Activated CD4-positive, alpha-beta T cell treated with anti-CD3 and anti-CD28 coated beads, Interleukin-2, Interleukin-4, amounts not matched to agents 100 ng/mL and 50 ng/mL, durations not matched to agents 16 hours and 8 hours (primary cell): ENCODE measurements around the gene EFHC1.
"Not testable (repeated sequence)": the region's sequence is repeated elsewhere in the genome, so short reads cannot be mapped to it uniquely, and the experiment has no call there.

Experiments
- DNase-seq: peaks from one replicate; pipeline ENCODE4 v3.0.0-alpha.2; 2020; ENCODE audit warnings: low spot score

The EFHC1 gene

DNA sequence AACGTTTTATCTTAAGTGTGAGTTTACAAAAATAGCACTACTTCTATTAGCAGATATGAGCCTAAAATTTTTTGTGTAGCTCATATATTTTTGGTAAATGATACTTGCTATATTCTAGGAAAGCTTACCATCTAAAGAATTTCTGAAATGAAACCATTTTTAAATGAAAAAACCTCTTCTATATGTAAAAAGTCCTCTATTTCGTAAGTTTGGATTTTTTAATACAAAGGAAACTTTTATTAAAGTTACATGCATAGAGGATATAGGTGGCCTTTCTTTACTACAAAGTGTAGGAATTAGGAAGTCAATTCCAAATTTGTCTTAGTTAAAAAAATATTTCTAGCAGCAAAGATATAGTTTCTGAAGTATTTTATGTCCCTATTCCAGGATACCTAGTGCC lies 18.8 kb downstream of the EFHC1 start:
- no peak for DNase-seq

DNA sequence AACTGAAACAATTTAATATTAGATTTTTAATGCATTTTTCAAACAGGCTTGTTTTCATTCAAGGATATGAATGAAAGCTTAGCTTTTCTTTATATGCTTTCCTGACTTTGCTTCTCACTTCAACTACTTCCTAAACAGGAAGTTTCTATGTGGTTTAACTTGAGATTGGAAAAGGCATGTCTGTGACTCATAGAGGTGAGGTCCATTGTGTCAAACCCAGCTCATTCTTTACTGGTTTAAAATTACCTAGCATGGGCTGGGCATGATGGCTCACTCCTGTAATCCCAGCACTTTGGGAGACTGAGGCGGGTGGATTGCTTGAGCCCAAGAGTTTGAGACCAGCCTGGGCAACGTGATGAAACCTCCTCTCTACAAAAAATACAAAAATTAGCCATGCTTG lies 34.4 kb downstream of the EFHC1 start:
- no peak for DNase-seq

DNA sequence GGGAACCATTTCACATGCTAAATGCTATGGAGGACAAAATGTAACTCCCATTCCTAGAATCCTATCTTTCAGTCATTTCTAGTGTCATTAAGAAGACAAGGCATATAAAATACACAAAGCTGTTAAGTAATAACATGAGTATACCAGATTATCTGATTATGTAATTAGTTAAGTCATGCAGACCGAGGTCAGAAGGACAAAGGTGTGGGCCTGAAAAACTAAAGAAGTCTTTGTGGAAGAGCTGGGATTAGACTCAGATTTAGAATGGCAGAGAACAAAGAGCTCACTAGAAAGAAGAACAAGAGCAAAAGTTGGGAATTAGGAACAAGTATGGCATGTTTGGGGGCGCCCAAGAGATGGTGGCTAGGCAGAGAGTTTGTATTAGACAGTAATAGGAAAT lies 37.0 kb downstream of the EFHC1 start:
- DNase-seq = no peak

GRCh38 chr6:52461194-52461593 lies 41.1 kb downstream of the EFHC1 start:
- not testable (repeated sequence) for DNase-seq

- no peak for DNase-seq
Measured at GRCh38 chr6:52474173-52474572, 54.0 kb downstream of the EFHC1 start.

DNA sequence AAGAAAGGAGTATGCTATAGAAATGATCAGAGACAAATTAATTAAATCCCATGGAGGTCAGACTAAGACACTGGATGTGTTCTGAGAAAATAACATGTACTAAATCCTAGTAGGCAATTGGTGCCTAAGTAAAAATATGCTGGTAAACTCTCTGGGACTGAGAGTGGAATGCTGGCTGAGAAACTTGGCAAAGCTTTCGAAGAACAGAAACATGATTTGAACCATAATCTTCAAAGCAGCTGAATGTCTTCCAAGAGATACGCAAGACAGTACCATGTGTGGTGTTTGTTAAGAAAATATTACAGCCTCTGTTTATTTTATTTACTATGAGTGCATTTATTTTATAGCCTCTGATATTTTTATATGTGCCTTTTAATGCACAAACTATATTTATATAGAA lies 55.2 kb downstream of the EFHC1 start:
- DNase-seq = no peak

DNA sequence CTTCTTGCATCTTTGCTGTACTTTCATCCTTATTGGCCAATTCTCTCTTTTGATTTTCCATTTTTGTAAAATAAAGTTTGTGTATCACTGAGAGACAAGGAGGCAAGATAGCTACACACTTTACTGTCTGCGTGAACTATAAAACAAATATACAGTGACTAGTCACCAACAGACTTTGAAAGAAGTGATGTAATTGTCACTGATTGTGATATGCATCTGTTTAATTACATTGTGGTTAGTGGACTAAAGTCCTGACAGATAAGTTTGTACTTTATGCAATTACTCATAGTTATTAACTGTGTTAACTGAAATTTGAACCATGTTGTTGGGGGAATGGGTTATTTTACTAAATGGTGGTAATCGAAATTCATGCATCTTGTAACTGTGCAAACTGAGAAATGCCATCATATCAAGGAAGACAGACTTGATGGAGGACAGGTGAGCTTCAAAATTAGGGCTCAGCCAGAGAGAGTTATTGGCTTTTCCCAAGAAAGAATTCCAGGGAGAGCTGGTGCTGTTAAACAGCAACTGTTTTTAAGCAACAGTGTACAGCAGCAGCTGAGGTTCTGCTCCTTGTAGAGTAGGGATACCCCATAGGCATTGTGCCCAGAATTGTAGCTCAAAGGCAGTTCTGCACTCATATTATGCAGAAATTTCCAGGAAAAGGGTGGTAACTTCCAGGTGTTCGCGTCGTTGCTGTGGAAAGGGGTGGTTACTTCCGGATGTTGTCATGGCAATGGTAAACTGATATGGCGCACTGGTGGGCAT lies 62.9 kb downstream of the EFHC1 start:
- no peak for DNase-seq

DNA sequence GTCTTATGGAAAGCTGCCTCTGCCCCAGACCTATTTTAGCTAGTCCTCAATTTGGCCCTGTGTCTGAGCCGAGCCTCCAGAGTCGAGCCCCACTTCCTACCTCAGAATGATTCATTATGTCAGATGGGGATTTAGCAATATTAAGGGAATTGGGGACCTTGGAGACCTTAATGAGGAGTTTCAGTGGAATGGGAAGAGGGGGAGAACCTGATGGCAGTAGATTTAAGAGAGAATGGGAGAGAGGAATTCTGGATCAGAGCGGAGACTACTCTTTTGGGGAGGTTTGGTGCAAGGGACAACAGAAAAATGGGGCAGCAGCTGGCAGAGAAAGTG lies 63.5 kb downstream of the EFHC1 start:
- DNase-seq = no peak

- no peak for DNase-seq
Measured at GRCh38 chr6:52489881-52490280, 69.7 kb downstream of the EFHC1 start.

DNA sequence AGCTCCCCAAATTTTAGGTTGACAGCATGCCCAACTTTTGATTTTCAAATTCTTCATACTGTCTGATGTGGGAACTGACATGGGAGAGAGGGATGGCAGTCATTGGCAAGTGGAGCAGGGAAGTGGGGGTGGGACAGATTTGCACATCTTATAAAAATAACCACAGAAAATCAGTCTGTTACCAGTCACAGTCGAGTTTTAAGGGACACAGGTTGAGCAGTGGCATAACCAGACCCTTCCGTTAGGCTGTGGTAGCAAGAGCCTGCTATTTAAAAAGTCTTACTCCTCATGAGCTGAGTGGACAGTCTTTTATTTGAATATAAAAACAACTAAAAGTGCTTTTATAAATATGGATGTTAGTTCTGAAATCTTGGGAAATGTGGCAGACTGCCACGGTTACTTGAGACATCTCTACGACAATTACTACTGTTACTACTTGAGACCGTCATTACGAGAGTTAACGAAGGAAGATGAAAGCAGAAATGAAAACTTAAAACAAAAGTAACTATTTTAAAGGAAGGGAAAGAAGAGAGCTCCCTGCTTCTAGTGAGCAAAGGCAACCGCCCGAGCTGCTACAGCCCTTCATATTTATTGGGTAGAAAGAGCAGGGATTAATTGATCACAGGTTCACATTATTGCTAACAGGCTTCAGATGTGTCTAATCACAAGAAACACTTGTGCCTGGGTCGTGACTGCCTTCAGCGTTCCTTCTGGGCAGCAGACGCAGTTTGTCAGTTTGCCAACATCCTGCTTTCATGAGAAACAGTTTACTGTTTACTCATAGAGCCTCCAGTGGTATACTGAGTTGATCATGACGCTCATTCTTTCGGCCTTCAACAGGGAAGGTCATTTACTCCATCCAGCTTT lies 71.3 kb downstream of the EFHC1 start:
- no peak for DNase-seq

DNA sequence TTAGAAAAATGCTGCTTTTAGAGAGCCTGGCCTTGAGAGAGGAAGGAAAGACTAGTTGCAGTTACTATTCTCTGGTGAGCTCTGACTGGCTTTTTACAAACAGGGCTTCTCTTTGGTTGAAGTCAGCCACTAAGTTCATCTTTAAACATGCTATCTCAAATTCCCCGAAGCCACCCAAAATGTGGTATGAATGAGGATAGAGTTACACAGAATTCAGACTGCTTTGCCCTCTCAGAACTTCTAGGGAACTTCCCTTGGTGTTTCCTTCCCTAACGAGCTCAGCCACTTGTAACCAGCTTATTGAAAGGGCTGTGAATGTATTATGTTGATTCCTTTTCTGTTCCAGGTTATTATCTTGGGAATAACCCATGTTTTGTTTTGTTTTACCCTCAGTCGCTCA lies 73.5 kb downstream of the EFHC1 start:
- DNase-seq = peak; percentile 22

- DNase-seq = no peak
Measured at GRCh38 chr6:52494298-52495072, 74.3 kb downstream of the EFHC1 start.

- no peak for DNase-seq
Measured at GRCh38 chr6:52495922-52496321, 75.8 kb downstream of the EFHC1 start.

- no peak for DNase-seq
Measured at GRCh38 chr6:52496631-52497030, 76.5 kb downstream of the EFHC1 start.

DNA sequence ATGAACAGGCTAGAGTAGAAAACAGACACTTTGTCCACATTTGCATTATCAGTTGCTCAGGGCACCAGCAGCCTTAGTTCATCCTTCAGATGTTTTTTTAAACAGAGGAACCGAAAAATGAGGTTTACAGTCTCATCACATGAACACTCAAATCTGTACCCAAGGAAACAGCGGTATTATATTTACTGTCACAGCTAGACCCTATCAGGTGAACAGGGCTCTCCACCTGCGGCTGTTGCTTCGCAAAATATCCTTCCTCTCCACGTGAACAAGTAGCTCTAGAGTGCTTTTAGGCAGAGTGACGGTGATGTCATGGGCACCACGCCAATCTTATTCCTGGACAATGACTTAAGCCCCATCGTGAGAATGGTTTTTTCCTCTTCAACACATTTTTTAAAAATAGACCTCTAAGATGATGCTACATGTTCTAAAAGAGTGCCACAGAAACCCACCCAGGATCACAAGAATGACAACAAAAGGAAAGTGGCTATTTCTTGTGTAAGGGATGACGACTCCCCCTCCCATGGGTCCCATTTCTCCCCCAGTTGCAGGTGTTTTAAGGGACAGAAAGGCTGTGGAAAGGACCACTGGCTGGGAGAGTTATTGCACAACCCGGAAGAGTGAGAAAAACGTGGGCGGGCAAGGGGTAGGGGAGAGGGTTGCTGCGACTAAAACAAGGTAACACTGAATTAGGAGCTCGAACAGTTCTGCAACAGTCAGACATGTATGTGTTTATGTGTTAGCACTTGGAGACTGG lies 77.7 kb downstream of the EFHC1 start:
- no peak for DNase-seq

GRCh38 chr6:52498538-52499017 lies 78.4 kb downstream of the EFHC1 start:
- no peak for DNase-seq

DNA sequence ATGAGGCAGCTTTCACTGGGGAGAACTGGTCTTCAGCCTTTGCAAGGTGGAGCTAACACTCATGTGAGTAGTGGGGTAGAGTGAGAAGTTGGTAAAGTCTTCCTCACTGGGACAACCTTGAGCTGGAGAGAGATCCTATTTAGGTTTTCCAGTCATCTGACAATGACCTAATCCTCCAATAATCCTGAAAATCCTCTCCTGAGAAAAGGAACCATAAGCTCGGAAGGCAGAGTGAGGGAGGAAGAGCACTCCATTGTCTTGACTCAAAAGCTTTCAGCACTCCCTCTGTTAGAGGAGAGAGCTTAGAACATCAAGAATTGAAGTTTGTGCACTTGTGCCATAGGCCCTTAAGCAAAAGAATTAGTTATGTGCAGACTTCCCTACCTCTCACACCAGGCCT lies 78.9 kb downstream of the EFHC1 start:
- DNase-seq = no peak

GRCh38 chr6:52499681-52500236 lies 79.6 kb downstream of the EFHC1 start:
- no peak for DNase-seq

DNA sequence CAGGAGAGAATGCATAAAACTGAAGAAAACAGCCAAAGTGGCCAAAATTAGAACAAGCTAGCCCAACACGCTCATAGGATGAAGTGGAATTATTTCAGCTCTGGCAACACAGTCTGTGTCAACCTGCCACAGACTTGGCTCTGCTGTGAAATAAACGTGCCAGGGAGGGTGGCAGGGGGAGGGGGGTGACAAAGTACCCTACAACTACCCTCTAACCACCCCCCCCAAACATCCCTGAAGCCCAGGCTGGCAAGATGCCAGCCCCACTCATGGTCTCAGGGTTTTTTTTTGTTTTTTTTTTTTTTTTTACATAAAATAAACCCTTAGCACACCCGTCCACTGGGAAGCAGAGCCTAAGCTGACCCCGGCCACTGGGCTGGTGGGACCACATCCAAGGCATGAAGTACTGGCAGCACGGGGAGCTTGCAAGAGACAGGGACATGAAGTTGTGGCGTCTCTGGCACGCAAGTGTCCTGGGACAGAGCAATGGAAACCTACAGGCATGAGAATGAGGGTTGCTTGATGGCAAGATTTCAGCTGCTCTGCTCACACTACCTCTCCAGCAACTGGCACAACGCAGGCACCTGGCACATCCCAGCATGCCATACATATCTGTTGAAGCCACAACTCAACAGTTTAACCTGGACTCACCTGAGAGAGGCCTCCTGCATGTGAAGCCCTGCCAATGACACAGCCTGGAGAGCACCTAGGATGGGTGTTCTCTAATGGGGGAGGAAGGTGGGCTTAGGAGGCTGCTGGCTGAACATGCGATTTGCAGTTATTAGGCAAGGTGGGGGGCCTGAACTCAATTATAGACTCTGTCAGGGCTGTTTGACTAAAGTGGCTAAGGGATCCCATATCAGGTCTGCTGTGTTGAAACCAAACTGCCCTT lies 80.3 kb downstream of the EFHC1 start:
- no peak for DNase-seq

DNA sequence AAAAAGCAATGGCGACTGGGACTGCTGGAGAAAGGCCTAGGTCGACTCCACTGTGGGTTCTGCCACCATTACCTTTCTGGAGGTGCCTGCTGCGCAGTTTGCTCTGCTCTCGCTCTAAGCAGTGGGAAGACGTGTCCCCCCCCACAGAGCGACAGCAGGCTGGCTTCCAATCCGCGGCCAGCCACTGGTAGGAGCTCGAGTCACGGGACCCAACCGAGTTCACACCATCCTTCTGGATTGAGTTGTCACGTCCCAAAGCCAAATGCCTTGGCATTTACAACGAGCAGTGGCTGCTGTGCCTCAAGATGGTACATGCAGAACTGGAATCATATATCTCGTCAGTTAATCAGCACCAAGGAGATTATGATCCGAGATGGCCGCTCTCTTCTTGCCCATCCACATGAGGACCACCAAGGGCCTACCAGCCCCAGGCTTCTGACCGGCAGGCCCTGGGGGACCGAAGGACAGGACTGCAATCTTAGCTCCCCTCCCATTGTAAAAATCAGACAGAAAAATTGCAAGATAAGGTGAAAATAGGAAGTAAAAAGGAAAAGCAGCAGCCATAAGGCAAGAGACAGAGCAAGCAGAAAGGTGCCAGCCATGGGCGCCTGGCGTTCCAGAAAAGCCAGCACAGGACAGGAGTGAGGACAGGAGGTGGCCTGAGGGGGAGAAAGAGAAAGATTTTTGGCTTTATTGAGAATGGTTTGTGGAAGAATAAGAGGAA lies 82.3 kb downstream of the EFHC1 start:
- DNase-seq = no peak
